HG03558 (cell line): ENCODE data around the gene CNTNAP1.
"Not testable (repeated sequence)": the region's sequence is repeated elsewhere in the genome, so short reads cannot be mapped to it uniquely, and the experiment has no call there.

Source experiments
- ATAC-seq: cut with Tn5 transposase; IDR thresholded peaks from one replicate; pipeline ENCODE4 v1.9.1; 2021; ENCODE audit warnings: moderate number of reproducible peaks; ENCODE audit not compliant: unreplicated experiment; ENCODE audit errors: extremely low read depth

The CNTNAP1 gene

DNA sequence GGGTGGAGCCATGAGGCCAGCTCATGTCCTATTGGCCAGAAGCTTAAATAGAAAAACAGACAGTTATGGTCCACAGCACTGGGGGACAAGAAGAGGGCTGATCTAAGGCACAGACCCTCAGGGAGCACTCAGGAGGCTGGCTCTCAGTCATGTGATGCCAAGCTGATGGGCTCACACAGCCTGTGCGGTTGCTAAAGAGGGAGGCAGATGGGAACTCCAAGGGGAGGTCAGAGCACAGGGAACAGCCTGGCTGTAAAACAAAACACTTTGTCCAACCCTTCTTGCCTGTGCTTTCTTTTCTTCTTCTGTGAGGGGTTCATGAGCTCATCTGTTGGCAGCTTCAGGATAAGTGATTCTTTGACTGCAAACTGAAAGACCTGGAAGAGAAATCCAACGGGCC, 27.2 kb downstream of the CNTNAP1 start:
- no peak for ATAC-seq

DNA sequence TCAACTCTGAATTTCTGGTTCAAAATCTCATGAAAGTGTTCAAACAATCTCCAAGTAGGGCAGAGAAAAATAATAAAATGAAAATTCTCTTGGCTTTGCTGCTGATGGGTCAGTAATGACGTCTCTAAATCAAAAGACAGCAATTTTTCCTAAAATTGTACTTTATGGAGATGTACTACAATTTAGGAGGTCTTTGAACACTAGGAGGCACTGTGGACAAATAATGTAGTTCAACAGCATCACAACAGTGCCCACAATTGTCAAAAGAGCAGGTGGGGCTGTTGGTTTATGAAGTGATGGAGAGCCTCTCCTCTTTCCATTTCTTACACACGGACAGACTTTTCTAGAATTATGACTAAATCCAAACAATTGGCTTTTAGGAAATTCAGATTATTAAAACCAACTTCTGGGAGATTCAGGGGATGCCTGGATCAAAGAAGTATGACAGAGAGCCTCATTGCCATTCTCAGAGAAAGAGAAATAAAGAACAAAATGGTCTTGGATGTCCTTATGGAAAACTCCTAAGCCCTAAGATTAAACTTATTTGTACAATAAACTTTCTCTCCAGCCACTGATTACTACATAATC, 38.8 kb downstream of the CNTNAP1 start:
- no peak for ATAC-seq

DNA sequence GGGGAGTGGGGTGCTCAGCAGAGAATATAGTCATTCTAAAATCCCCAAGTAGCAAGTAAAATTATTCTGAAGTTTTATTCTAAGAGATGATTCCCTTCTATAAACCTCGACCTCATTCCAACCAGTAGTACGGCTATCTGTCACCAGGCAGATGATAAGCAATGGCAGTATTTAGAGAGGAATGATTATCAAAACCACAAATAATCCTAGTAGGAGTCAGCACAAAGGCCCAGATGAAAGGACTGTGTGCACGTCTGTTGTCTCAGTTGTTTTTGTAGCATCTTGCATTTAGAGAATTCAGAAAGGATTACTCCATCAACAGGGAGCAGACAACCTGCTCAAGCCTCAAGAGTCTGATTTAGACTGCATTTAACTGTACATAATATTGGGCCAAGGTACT, 41.3 kb downstream of the CNTNAP1 start:
- no peak for ATAC-seq

DNA sequence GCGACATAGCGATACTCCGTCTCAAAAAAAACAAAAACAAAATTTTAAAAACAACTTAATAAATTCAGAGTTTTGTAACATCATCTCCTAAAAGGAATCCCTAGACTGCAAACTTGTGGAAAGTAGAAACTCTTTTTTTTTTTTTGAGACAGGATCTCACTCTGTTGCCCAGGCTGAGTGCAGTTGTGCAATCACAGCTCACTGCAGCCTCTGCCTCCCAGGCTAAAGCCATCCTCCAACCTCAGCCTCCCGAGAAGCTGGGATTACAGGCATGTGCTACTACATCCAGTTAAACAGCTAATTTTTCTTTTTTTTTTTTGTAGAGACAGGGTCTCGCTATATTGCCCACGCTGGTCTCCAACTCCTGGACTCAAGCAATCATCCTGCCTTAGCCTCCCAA, 42.8 kb downstream of the CNTNAP1 start:
- ATAC-seq = no peak

DNA sequence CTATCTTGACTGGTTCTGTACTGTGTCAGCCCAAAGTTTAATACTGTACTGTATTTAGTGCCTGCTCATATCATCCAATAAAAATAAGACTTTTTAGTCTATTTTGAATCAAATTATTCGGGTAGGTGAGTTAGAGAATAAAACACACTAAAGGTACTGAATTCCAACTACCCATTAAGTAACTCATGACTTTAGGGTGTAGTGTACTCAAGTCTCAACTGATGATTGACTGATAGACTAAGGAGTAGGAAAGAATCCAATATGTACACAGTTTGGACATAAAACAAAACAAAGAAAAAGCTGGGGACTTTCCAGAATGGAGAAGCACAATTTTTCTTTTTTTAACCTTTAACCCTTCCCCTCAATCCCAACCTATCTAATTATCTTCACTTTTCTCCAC, 58.4 kb downstream of the CNTNAP1 start:
- ATAC-seq = no peak

DNA sequence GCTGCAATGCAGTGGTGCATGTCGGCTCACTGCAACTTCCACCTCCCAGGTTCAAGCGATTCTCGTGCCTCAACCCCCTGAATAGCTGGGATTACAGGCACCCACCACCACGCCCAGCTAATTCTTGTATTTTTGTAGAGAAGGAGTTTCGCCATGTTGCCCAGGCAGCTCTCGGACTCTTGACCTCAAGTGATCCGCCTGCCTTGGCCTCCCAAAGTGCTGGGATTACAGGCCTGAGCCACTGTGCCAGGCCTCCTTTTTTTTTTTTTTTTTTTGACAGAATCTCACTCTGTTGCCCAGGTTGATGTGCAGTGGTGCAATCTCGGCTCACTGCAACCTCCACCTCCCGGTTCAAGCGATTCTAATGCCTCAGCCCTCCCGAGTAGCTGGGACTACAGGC, 60.6 kb downstream of the CNTNAP1 start:
- not testable (repeated sequence) for ATAC-seq

DNA sequence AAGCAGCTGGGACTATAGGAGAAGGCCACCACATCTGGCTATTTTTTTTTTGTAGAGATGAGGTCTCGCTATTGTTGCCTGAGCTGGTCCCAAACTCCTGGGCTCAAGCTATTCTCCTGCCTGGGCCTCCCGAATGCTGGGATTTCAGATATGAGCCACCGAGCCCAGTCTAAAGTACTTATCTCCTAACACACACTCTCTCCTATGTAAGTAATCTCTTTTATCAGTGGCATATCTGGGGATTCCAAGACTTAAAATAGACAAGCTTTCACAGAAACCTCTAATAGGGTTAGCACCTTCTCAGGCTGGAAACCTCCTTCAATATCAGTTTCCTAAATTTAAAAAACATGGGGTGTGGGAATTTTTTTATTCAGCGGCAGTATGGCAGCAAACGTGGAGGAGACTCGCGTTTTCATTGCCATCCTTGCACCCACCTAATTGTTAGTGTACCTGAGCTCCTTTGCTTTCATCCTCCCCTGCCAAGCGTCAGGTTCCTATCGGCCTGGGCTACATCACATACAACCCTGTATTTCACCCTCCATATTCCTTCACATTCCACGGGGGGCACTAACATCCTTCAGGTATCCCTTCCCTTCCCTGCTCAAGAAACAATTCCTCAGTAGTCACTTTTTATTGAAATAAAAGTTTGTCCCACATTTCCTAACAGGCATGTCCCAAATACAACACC, 61.4 kb downstream of the CNTNAP1 start:
- no peak for ATAC-seq

DNA sequence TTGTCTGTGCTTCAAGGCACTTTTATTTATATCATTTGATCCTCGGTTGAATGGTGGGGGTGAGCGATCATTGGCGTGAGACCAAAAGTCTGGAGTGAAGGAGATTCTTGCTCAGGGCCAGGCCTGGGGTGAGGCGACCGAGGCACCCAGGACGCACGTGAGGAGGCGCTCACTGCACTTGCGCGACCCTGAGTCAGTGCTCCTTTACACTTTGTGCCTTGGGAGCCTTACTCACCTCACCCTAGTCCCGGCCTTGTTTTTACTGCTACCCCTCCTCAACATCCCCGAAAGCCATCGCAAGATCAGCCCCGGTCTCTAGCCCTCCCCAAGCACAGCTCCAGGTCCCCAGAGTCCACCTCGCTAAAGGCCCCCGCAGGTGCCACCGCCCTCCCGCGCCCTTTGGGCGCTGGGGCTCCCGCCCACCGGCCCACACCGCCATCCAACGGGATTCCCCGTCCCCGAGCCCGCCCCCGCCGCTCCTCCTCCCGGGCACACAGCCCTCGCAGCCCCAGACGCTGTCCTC, 62.0 kb downstream of the CNTNAP1 start:
- no peak for ATAC-seq

DNA sequence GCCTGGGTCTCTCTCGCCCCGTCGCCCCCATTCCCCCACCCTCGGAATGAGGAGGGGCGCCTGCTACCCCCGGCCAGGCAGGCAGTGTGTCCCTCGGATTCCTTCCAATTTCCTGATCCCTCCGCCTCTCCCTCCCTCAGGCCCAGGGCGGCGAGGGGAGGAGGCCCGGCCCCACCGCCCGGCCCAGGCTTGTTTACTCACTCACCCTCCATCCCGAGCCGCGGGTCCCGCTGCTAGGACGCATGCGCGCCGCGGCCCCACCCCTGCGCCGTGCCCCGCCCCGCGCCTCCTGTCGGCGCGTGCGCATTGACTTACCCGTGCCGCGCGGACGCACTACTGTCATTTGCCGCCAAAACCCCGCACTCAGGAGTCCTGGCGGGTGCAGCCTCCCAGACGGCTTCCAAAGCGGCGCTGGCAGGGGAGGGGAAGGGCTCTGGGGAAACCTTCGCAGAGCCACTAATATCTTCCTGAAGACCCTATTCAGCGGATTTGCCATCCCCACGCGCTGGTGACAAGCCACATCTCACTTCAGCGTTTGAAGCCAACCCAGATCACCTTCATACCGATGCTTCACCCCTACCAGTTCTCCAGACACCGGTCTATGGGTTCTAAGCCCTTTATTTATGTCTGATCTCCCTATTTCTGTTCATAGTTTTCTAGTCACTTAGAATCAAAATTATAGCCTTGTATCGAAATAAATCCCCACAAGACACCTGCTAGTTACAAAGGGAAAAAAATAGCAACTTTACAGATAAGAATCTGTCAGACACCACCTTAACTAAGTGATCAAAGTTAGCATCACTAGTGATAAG, 62.7 kb downstream of the CNTNAP1 start, which contains the start of gene EZH1:
EZH1 (minus strand) TSS at position 235 of the 812 bp plus-strand sequence. CDS start 16,099 bp downstream, outside the sequence.
- ATAC-seq = no peak

DNA sequence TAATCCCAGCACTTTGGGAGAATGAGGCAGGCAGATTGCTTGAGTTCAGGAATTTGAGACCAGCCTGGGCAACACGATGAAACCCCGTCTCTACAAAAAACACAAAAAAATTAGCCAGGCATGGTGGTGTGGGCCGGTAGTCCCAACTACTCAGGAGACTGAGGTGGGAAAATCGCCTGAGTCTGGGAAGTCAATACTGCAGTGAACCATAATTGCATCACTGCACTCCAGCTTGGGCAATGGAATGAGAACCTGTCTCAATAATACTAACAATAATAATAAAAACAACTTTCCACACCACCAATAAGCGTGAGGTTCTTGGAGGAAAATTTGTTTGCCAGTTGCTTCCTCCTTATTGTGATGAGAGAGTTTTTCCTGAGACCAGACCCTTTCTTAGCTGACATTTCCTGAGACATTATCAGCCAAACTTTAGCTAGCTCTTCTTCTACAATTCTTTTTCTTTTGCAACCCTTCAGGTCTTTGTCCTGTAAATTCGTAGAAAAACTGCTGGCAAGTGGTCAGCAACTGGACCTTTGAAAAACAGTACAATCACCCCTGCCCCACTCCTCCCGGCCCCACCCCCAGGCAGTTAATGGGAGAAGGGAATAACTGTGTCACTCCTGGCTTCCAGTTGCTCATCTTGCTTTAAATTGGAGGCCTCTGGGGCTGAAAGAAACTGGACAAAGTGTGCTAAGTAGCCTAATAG, 66.0 kb downstream of the CNTNAP1 start:
- ATAC-seq = no peak

DNA sequence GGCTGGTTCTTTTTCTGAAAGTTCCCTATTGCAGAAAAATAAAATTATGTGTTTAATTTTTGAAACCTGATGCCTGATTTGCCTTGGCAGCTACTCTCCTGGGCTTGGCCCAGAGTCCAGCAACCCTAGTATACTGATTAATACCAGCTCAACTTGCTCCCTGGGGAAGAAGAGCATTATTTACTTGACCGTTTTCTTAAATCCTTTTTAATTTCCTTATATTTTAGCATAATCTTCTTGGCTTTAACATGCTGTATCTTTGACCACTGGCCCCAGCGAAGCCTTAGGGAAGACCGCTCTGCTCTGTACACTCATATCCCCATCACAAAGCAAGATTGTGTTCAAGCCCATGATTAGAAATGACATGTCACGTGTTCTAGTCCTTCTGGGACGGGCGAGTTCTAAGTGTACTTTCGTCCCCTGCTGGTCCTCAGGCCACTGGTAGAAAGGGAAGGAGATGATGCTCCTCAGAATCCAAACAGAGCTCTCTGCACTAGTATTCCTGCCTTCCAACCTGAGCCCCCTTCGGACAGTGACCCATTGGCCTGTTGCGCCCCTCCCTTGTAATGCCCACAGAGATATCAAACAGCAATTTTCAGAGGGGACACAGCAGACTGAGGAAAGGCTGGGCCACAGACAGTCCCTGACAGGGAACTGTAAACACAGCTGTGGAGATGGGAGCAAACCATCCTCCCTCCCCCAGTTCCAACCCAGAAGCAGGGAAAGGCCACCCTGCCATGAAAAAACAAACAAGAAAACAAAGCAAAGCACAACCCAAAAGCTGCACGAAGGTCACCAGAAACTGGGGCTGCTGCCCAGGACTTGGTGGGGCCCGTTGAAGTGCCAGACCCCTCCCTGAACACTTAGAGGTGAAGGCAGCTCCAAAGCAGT, 66.8 kb downstream of the CNTNAP1 start:
- no peak for ATAC-seq
